Osteocyte (in vitro differentiated cells): ENCODE measurements around the gene APOA1. TPM values are rescaled to one million over a fixed set of nuclear protein-coding genes. Genes with fewer than 3 reads are reported as not detected.

Source experiments
- DNase-seq: peaks from one replicate; pipeline ENCODE4 v3.0.0; 2021; ENCODE audit warnings: mixed read lengths; ENCODE audit not compliant: unreplicated experiment; ENCODE audit errors: extremely low spot score
- H3K27ac Mint-ChIP-seq: one replicate; pipeline ENCODE4 v1.8.0; 2021; ENCODE audit warnings: mild to moderate bottlenecking, mixed read lengths; ENCODE audit not compliant: unreplicated experiment
- H3K27me3 Mint-ChIP-seq: one replicate; pipeline ENCODE4 v1.8.0; 2021; ENCODE audit warnings: mixed read lengths; ENCODE audit not compliant: unreplicated experiment
- H3K36me3 Mint-ChIP-seq: one replicate; pipeline ENCODE4 v1.8.0; 2021; ENCODE audit warnings: mixed read lengths; ENCODE audit not compliant: unreplicated experiment
- H3K4me1 Mint-ChIP-seq: one replicate; pipeline ENCODE4 v1.8.0; 2021; ENCODE audit warnings: mixed read lengths; ENCODE audit not compliant: unreplicated experiment
- H3K4me3 Mint-ChIP-seq: one replicate; pipeline ENCODE4 v1.8.0; 2021; ENCODE audit warnings: mild to moderate bottlenecking, moderate library complexity, mixed read lengths; ENCODE audit not compliant: unreplicated experiment
- H3K9me3 Mint-ChIP-seq: one replicate; pipeline ENCODE4 v1.8.0; 2021; ENCODE audit warnings: mixed read lengths; ENCODE audit not compliant: unreplicated experiment
- total RNA-seq: library from RNA; stranded (reverse); gene quantifications from 2 replicates; pipeline ENCODE4 v1.2.1, GENCODE V29; 2021
- TF ChIP-seq, protein P1 (sequence below): fragments of 200-600 bp; sonication (generic); IDR thresholded peaks from 2 replicates; pipeline ENCODE4 v1.5.0; 2021; ENCODE audit warnings: antibody characterized with exemption, mild to moderate bottlenecking, moderate library complexity

Gene APOA1
- total RNA-seq, 1 donor from 2014 or later = not detected

DNA sequence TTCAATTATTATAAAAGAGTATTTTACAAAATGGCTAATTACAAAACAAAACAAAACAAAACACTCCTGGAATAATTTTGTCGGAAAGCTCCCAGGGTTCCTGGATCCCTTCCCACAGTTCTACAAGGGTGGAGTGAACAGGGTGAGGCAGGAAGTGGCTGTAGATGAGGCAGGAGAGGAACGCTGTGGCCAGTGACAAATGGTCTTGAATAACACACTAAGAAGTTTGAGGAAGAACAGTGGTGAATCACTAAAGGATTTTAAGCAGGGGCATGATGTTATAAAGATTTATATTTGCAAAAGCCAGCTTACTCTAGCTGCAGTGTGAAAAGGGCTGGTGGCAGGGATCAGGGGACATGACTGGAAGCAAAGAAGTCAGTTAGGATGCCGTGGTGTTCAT, 33.8 kb upstream of the APOA1 start:
- Mint-ChIP-seq H3K4me1 (peaks cover 11% of the 10 kb centered on the region), H3K36me3 (peaks cover 64% of the 10 kb centered on the region), H3K27ac (peak overlapping the region; percentile 68), H3K9me3 (no peaks in the 10 kb centered on the region), H3K4me3 (no peak overlapping the region), H3K27me3 (no peaks in the 10 kb centered on the region)
- TF ChIP-seq, protein P1, sequence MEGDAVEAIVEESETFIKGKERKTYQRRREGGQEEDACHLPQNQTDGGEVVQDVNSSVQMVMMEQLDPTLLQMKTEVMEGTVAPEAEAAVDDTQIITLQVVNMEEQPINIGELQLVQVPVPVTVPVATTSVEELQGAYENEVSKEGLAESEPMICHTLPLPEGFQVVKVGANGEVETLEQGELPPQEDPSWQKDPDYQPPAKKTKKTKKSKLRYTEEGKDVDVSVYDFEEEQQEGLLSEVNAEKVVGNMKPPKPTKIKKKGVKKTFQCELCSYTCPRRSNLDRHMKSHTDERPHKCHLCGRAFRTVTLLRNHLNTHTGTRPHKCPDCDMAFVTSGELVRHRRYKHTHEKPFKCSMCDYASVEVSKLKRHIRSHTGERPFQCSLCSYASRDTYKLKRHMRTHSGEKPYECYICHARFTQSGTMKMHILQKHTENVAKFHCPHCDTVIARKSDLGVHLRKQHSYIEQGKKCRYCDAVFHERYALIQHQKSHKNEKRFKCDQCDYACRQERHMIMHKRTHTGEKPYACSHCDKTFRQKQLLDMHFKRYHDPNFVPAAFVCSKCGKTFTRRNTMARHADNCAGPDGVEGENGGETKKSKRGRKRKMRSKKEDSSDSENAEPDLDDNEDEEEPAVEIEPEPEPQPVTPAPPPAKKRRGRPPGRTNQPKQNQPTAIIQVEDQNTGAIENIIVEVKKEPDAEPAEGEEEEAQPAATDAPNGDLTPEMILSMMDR = no peak
- no peak for DNase-seq

GRCh38 chr11:116870054-116870453, 32.6 kb upstream of the APOA1 start:
- Mint-ChIP-seq H3K4me3 (no peak overlapping the region), H3K4me1 (peaks cover 11% of the 10 kb centered on the region), H3K9me3 (no peaks in the 10 kb centered on the region), H3K36me3 (peaks cover 63% of the 10 kb centered on the region), H3K27me3 (no peaks in the 10 kb centered on the region), H3K27ac (no peak overlapping the region)
- TF ChIP-seq, protein P1 = no peak
- no peak for DNase-seq

DNA sequence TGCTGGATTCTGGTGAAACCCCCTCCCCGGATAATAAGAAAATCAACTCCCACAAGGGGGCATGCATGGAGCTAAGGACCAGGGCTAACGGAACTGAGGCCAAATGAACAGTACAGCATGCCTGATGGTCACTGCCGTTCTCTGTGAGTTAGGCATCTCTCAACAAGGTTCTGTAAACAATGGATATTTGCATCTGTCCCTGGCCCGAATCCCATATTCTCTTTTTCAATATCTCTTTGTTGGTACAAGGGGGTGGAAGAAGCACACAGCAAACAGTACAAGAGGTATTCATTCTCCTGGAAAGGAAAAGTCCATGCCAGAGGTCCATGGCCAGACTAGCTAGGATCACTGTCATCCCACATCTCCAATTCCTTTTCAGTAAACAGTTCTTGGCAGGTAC, 32.2 kb upstream of the APOA1 start:
- Mint-ChIP-seq H3K4me1 (peaks cover 11% of the 10 kb centered on the region), H3K36me3 (peaks cover 60% of the 10 kb centered on the region), H3K9me3 (no peaks in the 10 kb centered on the region), H3K4me3 (no peak overlapping the region), H3K27me3 (no peaks in the 10 kb centered on the region), H3K27ac (no peak overlapping the region)
- TF ChIP-seq, protein P1 = no peak
- DNase-seq = no peak

GRCh38 chr11:116868066-116868465, 30.6 kb upstream of the APOA1 start:
- Mint-ChIP-seq H3K9me3 (no peaks in the 10 kb centered on the region), H3K36me3 (peaks cover 58% of the 10 kb centered on the region), H3K27me3 (no peaks in the 10 kb centered on the region), H3K27ac (no peak overlapping the region), H3K4me1 (peaks cover 11% of the 10 kb centered on the region), H3K4me3 (no peak overlapping the region)
- DNase-seq = no peak
- TF ChIP-seq, protein P1 = no peak

GRCh38 chr11:116867619-116868018, 30.2 kb upstream of the APOA1 start:
- TF ChIP-seq, protein P1 = no peak
- no peaks in the 10 kb centered on the region for H3K9me3 Mint-ChIP-seq
- H3K27me3 Mint-ChIP-seq = no peaks in the 10 kb centered on the region
- DNase-seq = no peak
- H3K36me3 Mint-ChIP-seq = peaks cover 54% of the 10 kb centered on the region
- no peak overlapping the region for H3K27ac Mint-ChIP-seq
- peaks cover 11% of the 10 kb centered on the region for H3K4me1 Mint-ChIP-seq
- H3K4me3 Mint-ChIP-seq = no peak overlapping the region
